Nephron (organoid): ENCODE measurements around the gene TRPT1.

ENCODE experiments used
- H3K27ac Mint-ChIP-seq, 3 experiments: 2 replicates each; pipeline ENCODE4 v1.8.0; 2020; ENCODE audit warnings: mixed read lengths in 3 of 3, mild to moderate bottlenecking in 2 of 3, moderate library complexity in 1 of 3
- H3K27me3 Mint-ChIP-seq: 2 replicates; pipeline ENCODE4 v1.8.0; 2021; ENCODE audit warnings: low read depth, mild to moderate bottlenecking, moderate library complexity, mixed read lengths
- H3K36me3 Mint-ChIP-seq: 2 replicates; pipeline ENCODE4 v1.8.0; 2020; ENCODE audit warnings: low read depth, mixed read lengths
- H3K4me1 Mint-ChIP-seq: 2 replicates; pipeline ENCODE4 v1.8.0; 2020; ENCODE audit warnings: mixed read lengths
- H3K4me3 Mint-ChIP-seq, 3 experiments: 2 replicates each; pipeline ENCODE4 v1.8.0; 2020; ENCODE audit warnings: mild to moderate bottlenecking in 3 of 3, mixed read lengths in 3 of 3, moderate library complexity in 2 of 3
- H3K9me3 Mint-ChIP-seq: 2 replicates; pipeline ENCODE4 v1.8.0; 2020; ENCODE audit warnings: mixed read lengths
- CTCF ChIP-seq, 3 experiments: fragments of 200-600 bp; sonication (generic); IDR thresholded peaks; one replicate each; pipeline ENCODE4 v1.5.0; 2021; ENCODE audit warnings: antibody characterized with exemption in 3 of 3; ENCODE audit not compliant: unreplicated experiment in 3 of 3

The TRPT1 gene

DNA sequence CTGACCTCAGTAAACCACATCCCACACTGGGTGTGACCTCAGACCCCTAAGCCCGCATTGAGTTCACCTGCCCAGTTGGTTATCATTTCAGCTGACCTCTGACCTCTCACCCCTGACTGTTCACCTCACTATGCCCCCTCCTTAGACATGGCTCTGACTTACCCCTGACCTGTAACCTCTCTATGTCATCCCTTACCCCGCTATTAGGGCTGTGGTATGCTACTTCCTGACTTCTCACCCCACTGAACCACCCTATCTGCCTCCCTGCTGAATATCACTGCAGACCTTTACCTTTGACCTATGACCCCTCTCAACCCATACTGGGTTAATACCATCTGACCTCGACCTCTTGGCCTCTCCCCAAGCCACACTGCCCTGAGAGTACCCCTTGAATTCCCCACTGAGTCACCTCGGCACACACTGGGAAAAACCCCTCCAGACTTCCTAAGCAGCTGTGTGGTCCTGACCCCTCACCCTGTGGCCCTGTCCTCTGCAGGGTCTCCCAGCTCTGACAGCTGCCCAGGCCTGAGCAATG, 33.6 kb upstream of the TRPT1 start:
- Mint-ChIP-seq H3K4me1 (no peaks in the 10 kb centered on the region), H3K9me3 (no peaks in the 10 kb centered on the region), H3K36me3 (peaks cover 27% of the 10 kb centered on the region), H3K27me3 (no peaks in the 10 kb centered on the region), H3K4me3 (no peak overlapping the region), H3K27ac (no peak overlapping the region)
- no peak for TF ChIP-seq CTCF (IDR thresholded peaks at IDR 0.05; ENCODE audit: unreplicated experiment in 3 of 3)

DNA sequence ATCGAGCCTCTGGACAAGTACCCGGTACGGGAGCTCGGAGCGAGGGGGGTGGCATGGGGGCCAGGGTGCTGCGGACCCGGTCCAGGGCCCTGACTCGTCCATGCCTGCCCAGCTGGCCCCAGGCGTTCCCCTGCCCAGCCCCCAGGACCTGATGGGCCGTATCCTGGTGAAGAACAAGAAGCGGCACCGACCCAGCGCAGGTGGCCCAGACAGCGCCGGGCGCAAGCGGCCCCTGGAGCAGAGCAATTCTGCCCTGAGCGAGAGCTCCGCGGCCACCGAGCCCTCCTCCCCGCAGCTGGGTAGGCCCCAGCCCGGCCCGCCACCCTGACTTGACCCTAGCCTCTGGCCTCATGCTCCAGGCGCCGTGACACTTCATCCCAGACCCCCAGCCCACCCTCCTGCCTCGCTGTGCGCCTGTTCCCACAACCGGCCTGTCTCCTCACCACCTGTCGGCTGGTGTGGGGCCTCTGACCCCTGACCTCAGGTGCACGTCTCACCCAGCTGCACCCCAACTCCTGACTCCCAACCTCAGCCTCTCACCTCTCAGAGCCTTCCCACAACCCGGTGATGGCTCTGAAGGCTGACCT, 33.1 kb upstream of the TRPT1 start:
- H3K4me1 Mint-ChIP-seq, result no peaks in the 10 kb centered on the region
- no peaks in the 10 kb centered on the region for H3K27me3 Mint-ChIP-seq
- no peaks in the 10 kb centered on the region for H3K9me3 Mint-ChIP-seq
- no peak overlapping the region for H3K27ac Mint-ChIP-seq
- H3K36me3 Mint-ChIP-seq, result peaks cover 27% of the 10 kb centered on the region
- no peak for TF ChIP-seq CTCF (IDR thresholded peaks at IDR 0.05; ENCODE audit: unreplicated experiment in 3 of 3)
- H3K4me3 Mint-ChIP-seq, result no peak overlapping the region

DNA sequence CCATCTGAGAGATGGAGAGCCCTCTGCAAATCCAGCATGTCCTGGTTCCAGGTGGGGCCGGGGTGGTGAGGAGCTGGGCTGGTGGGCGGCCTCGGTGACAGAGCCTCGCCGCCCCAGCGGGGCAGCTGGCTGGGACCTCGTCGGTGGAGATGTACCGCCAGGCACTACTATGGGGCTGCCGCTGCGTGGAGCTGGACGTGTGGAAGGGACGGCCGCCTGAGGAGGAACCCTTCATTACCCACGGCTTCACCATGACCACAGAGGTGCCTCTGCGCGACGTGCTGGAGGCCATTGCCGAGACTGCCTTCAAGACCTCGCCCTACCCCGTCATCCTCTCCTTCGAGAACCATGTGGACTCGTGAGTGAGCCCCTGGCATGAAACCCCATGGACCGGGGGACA, 32.4 kb upstream of the TRPT1 start:
- TF ChIP-seq CTCF (IDR thresholded peaks at IDR 0.05; ENCODE audit: unreplicated experiment in 3 of 3), result no peak
- H3K36me3 Mint-ChIP-seq, result peaks cover 30% of the 10 kb centered on the region

GRCh38 chr11:64256300-64256699, 30.3 kb upstream of the TRPT1 start:
- H3K36me3 Mint-ChIP-seq, result peaks cover 23% of the 10 kb centered on the region
- H3K4me3 Mint-ChIP-seq, result no peak overlapping the region
- H3K4me1 Mint-ChIP-seq, result no peaks in the 10 kb centered on the region
- H3K27me3 Mint-ChIP-seq, result no peaks in the 10 kb centered on the region
- no peak overlapping the region for H3K27ac Mint-ChIP-seq
- no peaks in the 10 kb centered on the region for H3K9me3 Mint-ChIP-seq
- no peak for TF ChIP-seq CTCF (IDR thresholded peaks at IDR 0.05; ENCODE audit: unreplicated experiment in 3 of 3)

More for the DNA sequence above, 32.4 kb upstream of the TRPT1 start:
- H3K27me3 Mint-ChIP-seq, result no peaks in the 10 kb centered on the region
- H3K9me3 Mint-ChIP-seq, result no peaks in the 10 kb centered on the region
- H3K4me1 Mint-ChIP-seq, result no peaks in the 10 kb centered on the region
- no peak overlapping the region for H3K4me3 Mint-ChIP-seq
- no peak overlapping the region for H3K27ac Mint-ChIP-seq

DNA sequence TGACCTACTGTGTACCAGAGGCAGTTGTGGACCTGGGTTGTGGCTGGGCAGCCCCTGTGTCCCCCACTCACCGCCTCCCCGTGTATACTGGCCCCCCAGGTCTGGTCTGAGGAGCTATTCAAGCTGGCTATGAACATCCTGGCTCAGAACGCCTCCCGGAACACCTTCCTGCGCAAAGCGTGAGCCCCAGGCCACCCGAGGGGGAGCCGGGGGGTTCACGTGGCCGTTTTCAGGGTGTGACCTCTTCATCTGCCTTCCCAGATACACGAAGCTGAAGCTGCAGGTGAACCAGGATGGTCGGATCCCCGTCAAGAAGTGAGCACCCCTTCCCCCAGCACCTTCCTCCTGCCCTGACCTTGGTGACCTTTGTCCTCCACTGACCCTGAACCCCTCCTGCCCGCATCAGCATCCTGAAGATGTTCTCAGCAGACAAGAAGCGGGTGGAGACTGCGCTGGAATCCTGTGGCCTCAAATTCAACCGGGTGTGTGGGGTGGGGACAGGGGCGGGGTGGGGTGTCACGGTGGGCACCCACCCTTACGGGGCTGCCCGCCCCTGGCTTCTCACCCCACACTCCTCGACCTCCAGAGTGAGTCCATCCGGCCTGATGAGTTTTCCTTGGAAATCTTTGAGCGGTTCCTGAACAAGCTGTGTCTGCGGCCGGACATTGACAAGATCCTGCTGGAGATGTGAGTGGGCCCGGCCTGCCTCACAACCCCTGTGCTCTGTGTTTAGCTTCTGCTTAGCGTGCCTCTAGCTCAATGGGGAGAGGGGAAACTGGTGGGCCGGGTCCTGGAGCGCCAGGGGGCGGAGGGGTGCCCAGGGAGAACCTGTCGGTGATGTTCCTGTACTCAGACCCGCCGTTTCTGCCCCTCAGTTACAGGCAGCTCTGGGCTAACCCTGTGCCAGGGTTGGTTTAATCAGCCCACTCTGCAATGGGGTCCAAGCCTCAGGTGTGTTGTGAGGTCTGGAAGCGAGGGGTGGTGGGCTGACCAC, 29.4 kb upstream of the TRPT1 start:
- no peak for TF ChIP-seq CTCF (IDR thresholded peaks at IDR 0.05; ENCODE audit: unreplicated experiment in 3 of 3)
- Mint-ChIP-seq H3K27ac (no peak overlapping the region), H3K9me3 (no peaks in the 10 kb centered on the region), H3K4me3 (peak overlapping the region in 1 of 3 experiments; percentile 12), H3K27me3 (no peaks in the 10 kb centered on the region), H3K36me3 (peaks cover 23% of the 10 kb centered on the region), H3K4me1 (no peaks in the 10 kb centered on the region)
